Measurements from ENCODE around the gene SETD2.

SETD2 gene

GRCh38 chr3:47019201-47019600, 144.7 kb downstream of the SETD2 start:
- no peak for TF ChIP-seq ZNF274 (IDR thresholded peaks at IDR 0.05; ENCODE audit: low read depth, low read length)
- H3K4me3 ChIP-seq (ENCODE audit: low read length) = no peak overlapping the region

DNA sequence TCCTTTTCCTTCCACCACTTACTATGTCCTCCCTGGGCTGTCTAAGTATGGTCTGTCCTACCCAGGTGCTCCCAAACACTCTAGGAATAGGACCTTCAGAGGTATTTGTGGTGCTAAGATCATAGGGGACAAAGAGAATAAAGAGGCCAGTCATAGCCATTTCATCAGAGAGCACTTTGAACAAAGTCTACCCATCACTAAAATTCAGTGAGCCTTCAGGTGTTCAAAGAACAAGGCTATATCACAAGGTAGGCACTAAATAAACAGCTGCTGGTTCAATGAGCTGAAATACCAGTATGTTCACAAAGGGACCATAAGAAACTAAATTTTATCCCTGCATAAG, 145.7 kb downstream of the SETD2 start:
- no peak for TF ChIP-seq ZNF274 (IDR thresholded peaks at IDR 0.05; ENCODE audit: low read depth, low read length)
- no peak overlapping the region for H3K4me3 ChIP-seq (ENCODE audit: low read length)

DNA sequence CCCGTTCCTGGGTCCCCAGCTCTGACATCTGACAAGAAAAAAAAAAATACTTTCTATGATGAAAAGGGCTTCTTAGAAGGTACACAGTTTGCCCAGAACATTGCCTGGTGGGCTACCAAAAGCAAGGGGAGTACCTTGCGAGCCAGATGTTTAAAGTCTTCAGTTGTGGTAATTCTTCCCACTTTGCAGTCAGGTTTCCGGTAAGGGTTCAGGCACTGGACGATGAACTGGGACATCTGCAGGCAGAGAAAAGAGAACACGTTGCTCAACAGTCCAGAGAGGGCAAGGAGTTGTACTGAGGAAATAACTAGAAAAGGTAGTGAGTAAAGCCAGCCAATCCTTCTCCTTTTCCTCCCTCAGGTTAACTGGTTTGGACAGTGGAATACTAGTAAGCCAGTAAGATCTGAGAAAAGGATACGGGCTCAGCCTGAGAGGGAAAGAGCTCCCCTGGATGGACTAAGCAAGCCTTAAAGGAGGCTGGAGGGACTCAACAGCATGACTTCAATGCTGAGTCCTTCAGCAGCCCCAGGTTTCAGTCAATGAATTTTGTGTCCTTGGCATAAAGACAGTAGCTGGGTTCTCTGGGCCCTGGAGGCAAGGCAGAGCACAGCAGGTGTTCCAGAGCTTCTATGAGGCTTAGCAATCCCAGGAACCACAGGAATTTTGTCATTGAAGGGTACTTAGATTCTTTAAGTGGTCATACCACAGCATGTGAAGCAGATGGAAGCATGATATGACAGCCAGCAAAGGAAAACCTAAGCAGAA, 146.2 kb downstream of the SETD2 start:
- no peak for TF ChIP-seq ZNF274 (IDR thresholded peaks at IDR 0.05; ENCODE audit: low read depth, low read length)

GRCh38 chr3:47016934-47017435, 146.9 kb downstream of the SETD2 start:
- H3K4me3 ChIP-seq (ENCODE audit: low read length) = peak overlapping the region; percentile 8; the same call in 1 of the 2 replicates
- TF ChIP-seq ZNF274 (IDR thresholded peaks at IDR 0.05; ENCODE audit: low read depth, low read length) = no peak

More for the DNA sequence above, 146.2 kb downstream of the SETD2 start:
- peak overlapping the region; percentile 8; the same call in 1 of the 2 replicates for H3K4me3 ChIP-seq (ENCODE audit: low read length)

- TF ChIP-seq ZNF274 (IDR thresholded peaks at IDR 0.05; ENCODE audit: low read depth, low read length) = no peak
- H3K4me3 ChIP-seq (ENCODE audit: low read length) = no peak overlapping the region
Observed at GRCh38 chr3:47016086-47016933, 147.6 kb downstream of the SETD2 start.

- no peak overlapping the region for H3K4me3 ChIP-seq (ENCODE audit: low read length)
- TF ChIP-seq ZNF274 (IDR thresholded peaks at IDR 0.05; ENCODE audit: low read depth, low read length) = no peak
Observed at GRCh38 chr3:47015151-47015550, 148.8 kb downstream of the SETD2 start.

DNA sequence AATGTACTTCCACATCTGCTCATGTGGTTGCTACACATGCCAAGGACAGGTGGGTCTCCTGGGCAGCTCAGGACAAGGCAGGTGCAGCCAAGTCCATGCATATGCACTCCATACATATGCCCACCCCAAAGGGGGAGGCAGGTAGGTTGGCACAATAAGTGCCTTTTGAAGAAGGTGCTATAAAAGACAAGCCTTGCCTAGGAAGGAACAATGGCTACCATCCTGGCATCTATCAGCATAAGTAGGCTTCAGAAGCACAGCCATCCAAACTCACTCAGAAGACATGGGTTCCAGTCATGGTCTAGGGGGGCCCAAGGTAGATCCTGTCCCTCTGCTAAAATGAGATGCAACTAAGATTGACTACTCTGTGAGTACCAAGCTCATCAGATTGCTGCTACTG, 149.9 kb downstream of the SETD2 start:
- no peak for TF ChIP-seq ZNF274 (IDR thresholded peaks at IDR 0.05; ENCODE audit: low read depth, low read length)
- H3K4me3 ChIP-seq (ENCODE audit: low read length) = no peak overlapping the region

GRCh38 chr3:47013231-47013630, 150.7 kb downstream of the SETD2 start:
- TF ChIP-seq ZNF274 (IDR thresholded peaks at IDR 0.05; ENCODE audit: low read depth, low read length) = no peak

DNA sequence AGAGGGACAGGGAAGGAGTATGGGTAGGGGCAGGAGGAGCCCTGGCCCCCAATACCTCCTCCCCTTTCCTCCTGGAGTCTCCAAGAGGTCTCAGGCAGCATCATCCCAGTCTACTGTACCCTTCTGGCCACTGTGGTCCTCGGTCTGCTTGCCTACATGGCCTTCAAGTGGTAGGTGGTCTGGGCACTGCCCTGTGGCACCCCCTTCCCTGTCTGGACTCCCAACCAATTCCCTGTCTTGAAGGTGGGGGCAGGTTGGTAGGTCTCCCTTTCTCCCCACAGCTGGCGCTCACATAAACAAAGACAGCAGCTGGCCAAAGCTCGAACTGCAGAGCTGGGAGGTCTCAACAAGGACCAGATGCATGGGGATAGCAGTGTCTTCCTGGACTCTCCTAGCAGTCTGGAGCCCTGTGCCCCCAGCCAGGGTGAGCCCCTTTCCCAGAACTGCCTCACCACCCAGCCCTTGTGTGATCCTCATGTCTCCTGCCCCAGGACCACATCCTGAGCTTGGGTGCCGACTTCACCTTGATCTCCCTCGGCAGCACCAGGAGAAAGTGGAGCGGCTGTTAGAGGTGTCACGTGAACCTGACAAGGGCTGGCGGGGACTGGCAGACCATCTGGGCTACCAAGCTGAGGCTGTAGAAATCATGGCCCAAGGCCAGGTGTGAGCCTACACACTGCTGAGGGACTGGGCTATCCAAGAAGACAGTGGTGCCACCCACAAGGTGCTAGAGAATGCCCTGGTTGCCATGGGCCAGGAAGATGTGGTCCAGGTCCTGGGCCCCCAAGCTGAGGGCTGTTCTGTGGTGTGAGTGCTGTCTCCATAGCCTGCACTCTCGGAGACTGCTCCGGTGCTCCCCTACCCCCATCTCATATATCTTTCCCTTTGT, 151.3 kb downstream of the SETD2 start:
- TF ChIP-seq ZNF274 (IDR thresholded peaks at IDR 0.05; ENCODE audit: low read depth, low read length) = no peak
- no peak overlapping the region for H3K4me3 ChIP-seq (ENCODE audit: low read length)

More at GRCh38 chr3:47013231-47013630, 150.7 kb downstream of the SETD2 start:
- no peak overlapping the region for H3K4me3 ChIP-seq (ENCODE audit: low read length)

DNA sequence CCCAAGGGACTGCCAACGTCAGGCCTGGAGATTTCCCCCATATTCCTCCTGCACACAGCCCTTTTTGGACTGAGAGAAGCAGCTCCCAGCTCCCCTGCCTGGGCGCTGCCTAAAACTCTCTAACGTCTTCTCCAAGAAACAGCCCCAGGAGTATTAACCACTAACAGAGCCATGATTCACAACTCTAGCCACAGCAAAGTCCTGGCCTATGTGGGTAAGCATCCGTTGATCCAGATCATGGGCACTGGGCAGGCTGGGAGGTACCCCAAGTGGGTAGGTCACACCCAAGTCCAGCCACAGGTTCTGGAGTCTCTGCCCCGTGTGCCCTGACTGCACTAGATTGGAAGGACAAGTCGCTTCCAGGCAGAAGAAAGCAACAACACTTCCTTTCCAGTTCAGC, 152.5 kb downstream of the SETD2 start:
- TF ChIP-seq ZNF274 (IDR thresholded peaks at IDR 0.05; ENCODE audit: low read depth, low read length) = no peak
- no peak overlapping the region for H3K4me3 ChIP-seq (ENCODE audit: low read length)

- H3K4me3 ChIP-seq (ENCODE audit: low read length) = no peak overlapping the region
- TF ChIP-seq ZNF274 (IDR thresholded peaks at IDR 0.05; ENCODE audit: low read depth, low read length) = no peak
Observed at GRCh38 chr3:47010910-47011309, 153.0 kb downstream of the SETD2 start.

- H3K4me3 ChIP-seq (ENCODE audit: low read length) = no peak overlapping the region
- TF ChIP-seq ZNF274 (IDR thresholded peaks at IDR 0.05; ENCODE audit: low read depth, low read length) = no peak
Observed at GRCh38 chr3:47010111-47010712, 153.7 kb downstream of the SETD2 start.

Measured in GM08714 (cell line).